PC-3 (cell line): Measurements from ENCODE around the gene CCDC54.

Experiments used
- CTCF ChIP-seq: fragments of 300-600 bp; sonication (generic); conservative IDR thresholded peaks from 2 replicates; pipeline ENCODE4 v1.5.1; 2017; ENCODE audit warnings: antibody characterized with exemption, low read depth, mild to moderate bottlenecking, low read length
- EZH2 ChIP-seq: fragments of 300-600 bp; sonication (generic); IDR thresholded peaks from one replicate; pipeline ENCODE4 v1.6.1; 2017; ENCODE audit warnings: antibody characterized with exemption, mild to moderate bottlenecking, low read length; ENCODE audit not compliant: unreplicated experiment

GRCh38 chr3:107408513-107408912, 31.3 kb downstream of the CCDC54 start:
- TF ChIP-seq EZH2 (no peak), CTCF (no peak)
